Measurements from ENCODE around the gene MYBPHL. TPM values are rescaled to one million over a fixed set of nuclear protein-coding genes. Genes with fewer than 3 reads are reported as not detected.
A peak's percentile ranks its signal among the peaks of the same experiment; 100 is the strongest.

Gene MYBPHL
- total and polyA plus RNA-seq, 4 donors, result 0.34 to 3.3 (median 1.4) TPM

DNA sequence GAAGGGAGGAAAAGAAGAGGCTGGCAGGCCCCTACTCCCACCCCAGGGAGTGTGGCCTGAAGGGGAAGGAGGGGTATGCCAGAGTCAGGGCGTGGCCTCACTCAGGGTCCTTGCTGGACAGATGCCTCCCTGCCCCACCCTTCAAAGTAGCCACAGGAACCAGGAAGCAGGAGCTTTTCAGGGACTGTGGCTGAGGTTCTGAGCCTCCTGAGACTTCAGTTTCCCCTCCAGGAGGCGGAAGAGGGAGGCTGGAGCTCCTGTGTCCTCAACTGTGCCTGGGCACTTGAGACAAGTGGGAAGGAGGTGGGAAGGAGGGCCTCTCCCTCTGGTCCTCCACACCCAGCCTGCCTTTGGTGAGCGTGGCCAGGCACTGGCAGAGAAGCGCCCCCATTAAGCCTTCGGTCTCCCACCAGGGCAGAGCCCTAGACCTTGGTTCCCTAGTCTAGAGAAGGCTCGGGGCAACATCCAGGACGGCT lies 52.2 kb downstream of the MYBPHL start:
- DNase-seq, result no peak
- no peak for TF ChIP-seq CTCF (IDR thresholded peaks at IDR 0.05; ENCODE audit: control extremely low read depth, extremely low read depth)
- no peak for ATAC-seq (ENCODE audit: insufficient read depth, low FRiP score)
- H3K27me3 ChIP-seq (ENCODE audit: control insufficient read depth in 3 of 3, insufficient read depth in 3 of 3, low read length in 2 of 3), result no peaks in the 10 kb centered on the region
- peaks cover 0 to 5% (median under 1%) of the 10 kb centered on the region in 4 donors for H3K36me3 ChIP-seq (ENCODE audit: control insufficient read depth in 4 of 4, insufficient read depth in 4 of 4, low read length in 4 of 4)
- H3K27ac ChIP-seq (ENCODE audit: low read depth in 1 of 2, low read length in 1 of 2), result peak overlapping the region in 1 of 2 donors; percentile 15
- H3K4me1 ChIP-seq (ENCODE audit: control insufficient read depth in 5 of 5, insufficient read depth in 5 of 5, low read length in 5 of 5), result peaks cover 0 to 34% (median 15%) of the 10 kb centered on the region in 5 donors
- no peak overlapping the region for H3K4me3 ChIP-seq
- H3K9me3 ChIP-seq (ENCODE audit: control insufficient read depth in 4 of 4, insufficient read depth in 3 of 4, low read length in 3 of 4), result no peaks in the 10 kb centered on the region
- no peak overlapping the region for H3K9ac ChIP-seq (ENCODE audit: insufficient read depth in 1 of 2, low read length in 2 of 2)
- 71 to 80% methylated on average over 6 to 7 of the region's 7 CpGs for WGBS, 2 donors

DNA sequence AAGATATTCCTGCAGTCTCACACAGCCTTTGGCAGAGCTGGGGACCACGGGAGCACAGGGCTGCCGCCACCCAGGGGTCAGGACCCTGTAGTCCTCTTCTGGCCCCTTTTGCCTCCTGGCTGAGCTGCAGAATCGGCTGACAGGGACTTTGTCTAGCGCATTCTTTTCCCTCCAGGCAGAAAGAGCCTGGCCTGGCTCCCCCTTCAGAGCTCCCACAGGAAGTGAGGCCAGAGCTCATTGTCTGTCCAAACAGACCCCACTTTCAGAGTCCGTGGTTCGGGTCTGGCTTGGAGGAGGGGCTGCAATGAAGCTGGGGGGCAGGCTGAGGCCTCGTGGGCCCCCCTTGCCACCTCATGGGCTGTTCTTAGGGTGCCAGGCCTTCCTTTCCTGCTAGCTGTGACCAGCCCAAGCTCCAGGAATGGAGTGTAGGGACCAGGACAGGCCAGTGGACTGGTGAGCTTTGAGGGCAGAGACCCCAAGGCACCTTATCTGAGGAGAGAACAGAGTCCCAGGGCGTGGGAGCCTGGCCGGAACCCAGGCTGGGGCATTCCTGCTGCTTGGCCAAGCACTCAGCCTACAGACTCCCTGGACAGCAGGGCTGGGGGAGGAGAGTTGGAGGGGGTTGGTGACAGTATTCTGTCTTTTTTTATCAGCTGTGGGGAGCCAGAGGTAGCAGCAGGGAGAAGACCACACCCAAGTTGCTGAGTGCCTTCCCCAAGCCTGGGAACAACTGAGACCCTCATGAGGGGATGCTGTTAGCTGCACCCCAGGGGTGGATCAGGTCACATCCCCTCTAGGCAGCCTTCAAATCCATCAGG lies 52.8 kb downstream of the MYBPHL start:
- Histone ChIP-seq H3K27ac (ENCODE audit: low read depth in 1 of 2, low read length in 1 of 2) (peak overlapping the region in 1 of 2 donors; percentile 57), H3K27me3 (ENCODE audit: control insufficient read depth in 3 of 3, insufficient read depth in 3 of 3, low read length in 2 of 3) (no peaks in the 10 kb centered on the region), H3K9me3 (ENCODE audit: control insufficient read depth in 4 of 4, insufficient read depth in 3 of 4, low read length in 3 of 4) (no peaks in the 10 kb centered on the region), H3K9ac (ENCODE audit: insufficient read depth in 1 of 2, low read length in 2 of 2) (peak overlapping the region in 1 of 2 donors; percentile 25), H3K36me3 (ENCODE audit: control insufficient read depth in 4 of 4, insufficient read depth in 4 of 4, low read length in 4 of 4) (peaks cover 0 to 3% (median 0%) of the 10 kb centered on the region in 4 donors), H3K4me3 (no peak overlapping the region), H3K4me1 (ENCODE audit: control insufficient read depth in 5 of 5, insufficient read depth in 5 of 5, low read length in 5 of 5) (peaks cover 0 to 37% (median 17%) of the 10 kb centered on the region in 5 donors)
- peak; percentile 66 to 70 (median 69) for DNase-seq
- no peak for ATAC-seq (ENCODE audit: insufficient read depth, low FRiP score)
- TF ChIP-seq CTCF (IDR thresholded peaks at IDR 0.05; ENCODE audit: control extremely low read depth, extremely low read depth), result no peak
- WGBS, 2 donors, result 48 to 60% methylated on average over 9 of the region's 9 CpGs

DNA sequence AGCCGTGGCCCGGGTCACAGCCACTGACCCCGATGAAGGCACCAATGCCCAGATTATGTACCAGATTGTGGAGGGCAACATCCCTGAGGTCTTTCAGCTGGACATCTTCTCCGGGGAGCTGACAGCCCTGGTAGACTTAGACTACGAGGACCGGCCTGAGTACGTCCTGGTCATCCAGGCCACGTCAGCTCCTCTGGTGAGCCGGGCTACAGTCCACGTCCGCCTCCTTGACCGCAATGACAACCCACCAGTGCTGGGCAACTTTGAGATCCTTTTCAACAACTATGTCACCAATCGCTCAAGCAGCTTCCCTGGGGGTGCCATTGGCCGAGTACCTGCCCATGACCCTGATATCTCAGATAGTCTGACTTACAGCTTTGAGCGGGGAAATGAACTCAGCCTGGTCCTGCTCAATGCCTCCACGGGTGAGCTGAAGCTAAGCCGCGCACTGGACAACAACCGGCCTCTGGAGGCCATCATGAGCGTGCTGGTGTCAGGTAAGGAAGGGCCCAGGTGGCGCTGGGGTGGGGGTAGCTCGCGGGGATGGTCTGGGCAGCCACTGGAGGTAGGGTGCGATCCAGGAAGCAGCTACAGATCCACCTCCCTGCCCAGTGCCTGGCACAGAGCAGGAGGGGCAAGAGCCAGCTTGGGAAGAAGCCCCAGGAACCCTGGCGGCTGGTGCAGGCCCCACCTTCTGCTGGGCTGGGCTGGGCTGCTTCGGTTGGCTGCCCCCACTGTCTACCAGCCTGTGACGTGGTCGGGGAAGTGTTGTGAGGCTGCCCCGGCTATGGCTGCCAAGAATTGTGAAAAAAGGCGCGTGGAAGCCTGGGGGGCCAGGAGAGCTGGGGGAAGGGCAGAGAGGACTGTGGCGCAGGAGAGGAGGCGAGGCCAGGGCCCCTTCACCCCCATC lies 53.7 kb downstream of the MYBPHL start:
- TF ChIP-seq CTCF (IDR thresholded peaks at IDR 0.05; ENCODE audit: control extremely low read depth, extremely low read depth), result no peak
- no peaks in the 10 kb centered on the region for H3K36me3 ChIP-seq (ENCODE audit: control insufficient read depth in 4 of 4, insufficient read depth in 4 of 4, low read length in 4 of 4)
- H3K27ac ChIP-seq (ENCODE audit: low read depth in 1 of 2, low read length in 1 of 2), result peak overlapping the region in 1 of 2 donors; percentile 57
- H3K4me1 ChIP-seq (ENCODE audit: control insufficient read depth in 5 of 5, insufficient read depth in 5 of 5, low read length in 5 of 5), result peaks cover 0 to 40% (median 19%) of the 10 kb centered on the region in 5 donors
- H3K27me3 ChIP-seq (ENCODE audit: control insufficient read depth in 3 of 3, insufficient read depth in 3 of 3, low read length in 2 of 3), result no peaks in the 10 kb centered on the region
- H3K4me3 ChIP-seq, result no peak overlapping the region
- WGBS, 2 donors, result 85% methylated on average over 33 of the region's 33 CpGs
- DNase-seq, result peak; percentile 70 to 77 (median 74)
- H3K9ac ChIP-seq (ENCODE audit: insufficient read depth in 1 of 2, low read length in 2 of 2), result no peak overlapping the region
- no peaks in the 10 kb centered on the region for H3K9me3 ChIP-seq (ENCODE audit: control insufficient read depth in 4 of 4, insufficient read depth in 3 of 4, low read length in 3 of 4)
- ATAC-seq (ENCODE audit: insufficient read depth, low FRiP score), result no peak
